A673 (cell line): ENCODE measurements around the gene CPZ.

Experiments
- CTCF ChIP-seq: fragments of 300-800, 200-600 bp; sonication (generic); conservative IDR thresholded peaks from 2 replicates; pipeline ENCODE4 v1.5.1; 2017; ENCODE audit warnings: low read depth, mild to moderate bottlenecking, antibody characterized with exemption, low read length, moderate library complexity, mixed read lengths
- EZH2 ChIP-seq: fragments of 200-600 bp; sonication (generic); IDR thresholded peaks from 2 replicates; pipeline ENCODE4 v1.6.1; 2017; ENCODE audit warnings: borderline replicate concordance, low read depth, mild to moderate bottlenecking, mixed read lengths, antibody characterized with exemption, low read length; ENCODE audit not compliant: poor library complexity, severe bottlenecking

GRCh38 chr4:8580321-8581093 is 12.1 kb upstream of the CPZ start, which contains the start of gene GPR78:
- TF ChIP-seq CTCF (no peak), EZH2 (no peak)
